Loucy (cell line): ENCODE results near the gene UBR1.

Experiments used
- H2AFZ ChIP-seq: fragments of 200-600 bp; sonication (generic); 2 replicates; pipeline ENCODE4 v1.6.0; 2016; ENCODE audit warnings: antibody characterized with exemption, mild to moderate bottlenecking, low read length, moderate library complexity
- H3F3A ChIP-seq: fragments of 200-600 bp; 2 replicates; pipeline ENCODE4 v1.6.0; 2016; ENCODE audit warnings: antibody characterized with exemption, low read depth, mild to moderate bottlenecking
- H3K27me3 ChIP-seq: fragments of 200-600 bp; sonication (generic); 2 replicates; pipeline ENCODE4 v1.6.1; 2014; ENCODE audit warnings: low read length, mild to moderate bottlenecking; ENCODE audit not compliant: insufficient read depth, poor library complexity, severe bottlenecking
- H3K36me3 ChIP-seq: fragments of 200-600 bp; sonication (generic); 2 replicates; pipeline ENCODE4 v1.6.1; 2016; ENCODE audit warnings: low read length; ENCODE audit not compliant: insufficient read depth
- H3K4me1 ChIP-seq: fragments of 200-600 bp; sonication (generic); 2 replicates; pipeline ENCODE4 v1.5.1; 2014; ENCODE audit warnings: low read length, mild to moderate bottlenecking; ENCODE audit not compliant: insufficient read depth, poor library complexity, severe bottlenecking
- H3K4me2 ChIP-seq: fragments of 200-600 bp; sonication (generic); 2 replicates; pipeline ENCODE4 v1.6.0; 2014; ENCODE audit warnings: antibody characterized with exemption, low read length, low read depth, mild to moderate bottlenecking; ENCODE audit not compliant: poor library complexity, severe bottlenecking
- H3K4me3 ChIP-seq: fragments of 200-600 bp; sonication (generic); 2 replicates; pipeline ENCODE4 v1.5.1; 2014; ENCODE audit warnings: low read length, mild to moderate bottlenecking, mixed read lengths; ENCODE audit not compliant: poor library complexity, severe bottlenecking
- H3K79me2 ChIP-seq: fragments of 200-600 bp; sonication (generic); 2 replicates; pipeline ENCODE4 v1.6.1; 2014; ENCODE audit warnings: low read length; ENCODE audit not compliant: insufficient read depth
- H3K9ac ChIP-seq: fragments of 200-600 bp; sonication (generic); 2 replicates; pipeline ENCODE4 v1.6.0; 2014; ENCODE audit warnings: mild to moderate bottlenecking, low read depth, low read length, moderate library complexity; ENCODE audit not compliant: poor library complexity, severe bottlenecking
- H3K9me2 ChIP-seq: fragments of 200-600 bp; sonication (generic); replicated peaks from 2 replicates; pipeline ENCODE4 v1.6.1; 2016; ENCODE audit warnings: low read depth, low read length, mixed read lengths
- H3K9me3 ChIP-seq: fragments of 200-600 bp; sonication (generic); 2 replicates; pipeline ENCODE4 v1.6.1; 2014; ENCODE audit warnings: mild to moderate bottlenecking, antibody characterized with exemption, low read length, low read depth; ENCODE audit not compliant: insufficient read depth
- H4K20me1 ChIP-seq: fragments of 200-600 bp; sonication (generic); 2 replicates; pipeline ENCODE4 v1.6.0; 2014; ENCODE audit warnings: antibody characterized with exemption, low read length, mild to moderate bottlenecking; ENCODE audit not compliant: insufficient read depth, poor library complexity, severe bottlenecking
- CTCF ChIP-seq: fragments of 200-600 bp; sonication (generic); conservative IDR thresholded peaks from 2 replicates; pipeline ENCODE4 v1.5.1; 2014; ENCODE audit warnings: mild to moderate bottlenecking, antibody characterized with exemption, low read length
- EZH2phosphoT487 ChIP-seq: fragments of 200-600 bp; IDR thresholded peaks from 2 replicates; pipeline ENCODE4 v1.6.1; 2018; ENCODE audit warnings: antibody characterized with exemption, mild to moderate bottlenecking, moderate library complexity, borderline replicate concordance

UBR1 gene

GRCh38 chr15:43081283-43081682 is 24.6 kb downstream of the UBR1 start:
- H3K36me3 ChIP-seq = peaks cover 64% of the 10 kb centered on the region
- H3K4me2 ChIP-seq = no peak overlapping the region
- peaks cover 7% of the 10 kb centered on the region for H4K20me1 ChIP-seq
- H3K4me1 ChIP-seq = no peaks in the 10 kb centered on the region
- H3K79me2 ChIP-seq = peaks cover 13% of the 10 kb centered on the region; the same call in 1 of the 2 replicates
- no peaks in the 10 kb centered on the region for H3F3A ChIP-seq
- no peak overlapping the region for H2AFZ ChIP-seq
- no peak; the same call in 1 of the 2 replicates for TF ChIP-seq CTCF
- no peak for TF ChIP-seq EZH2phosphoT487
- H3K9ac ChIP-seq = no peak overlapping the region
- no peak overlapping the region for H3K4me3 ChIP-seq
- no peaks in the 10 kb centered on the region for H3K9me3 ChIP-seq
- H3K27me3 ChIP-seq = no peaks in the 10 kb centered on the region
- H3K9me2 ChIP-seq = no peaks in the 10 kb centered on the region

- H3K4me1 ChIP-seq = no peaks in the 10 kb centered on the region
- no peak overlapping the region for H2AFZ ChIP-seq
- H4K20me1 ChIP-seq = no peaks in the 10 kb centered on the region
- no peaks in the 10 kb centered on the region for H3K9me3 ChIP-seq
- H3K9ac ChIP-seq = no peak overlapping the region
- H3K27me3 ChIP-seq = no peaks in the 10 kb centered on the region
- H3K9me2 ChIP-seq = no peaks in the 10 kb centered on the region
- H3K36me3 ChIP-seq = peaks cover 81% of the 10 kb centered on the region; the same call in 1 of the 2 replicates
- TF ChIP-seq EZH2phosphoT487 = no peak
- no peaks in the 10 kb centered on the region for H3K79me2 ChIP-seq
- no peak overlapping the region for H3K4me2 ChIP-seq
- H3K4me3 ChIP-seq = no peak overlapping the region
- no peaks in the 10 kb centered on the region for H3F3A ChIP-seq
Observed at GRCh38 chr15:43071451-43071850, 34.4 kb downstream of the UBR1 start.

GRCh38 chr15:43070893-43071292 is 34.9 kb downstream of the UBR1 start:
- Histone ChIP-seq H3K9me3 (no peaks in the 10 kb centered on the region), H3K27me3 (no peaks in the 10 kb centered on the region), H3K4me2 (no peak overlapping the region), H3K36me3 (peaks cover 82% of the 10 kb centered on the region; the same call in 1 of the 2 replicates), H3K9me2 (no peaks in the 10 kb centered on the region), H3K4me3 (no peak overlapping the region), H3K9ac (no peak overlapping the region), H3F3A (no peaks in the 10 kb centered on the region), H3K4me1 (no peaks in the 10 kb centered on the region), H2AFZ (no peak overlapping the region), H4K20me1 (no peaks in the 10 kb centered on the region), H3K79me2 (no peaks in the 10 kb centered on the region)
- TF ChIP-seq EZH2phosphoT487 (no peak), CTCF (no peak)

GRCh38 chr15:43070249-43070648 is 35.6 kb downstream of the UBR1 start:
- Histone ChIP-seq H4K20me1 (no peaks in the 10 kb centered on the region), H3K9me2 (no peaks in the 10 kb centered on the region), H3K4me1 (no peaks in the 10 kb centered on the region), H3K79me2 (no peaks in the 10 kb centered on the region), H3K4me2 (no peak overlapping the region), H3K36me3 (peaks cover 88% of the 10 kb centered on the region; the same call in 1 of the 2 replicates), H3K9me3 (no peaks in the 10 kb centered on the region), H3K27me3 (no peaks in the 10 kb centered on the region), H3F3A (no peaks in the 10 kb centered on the region), H2AFZ (no peak overlapping the region), H3K4me3 (no peak overlapping the region), H3K9ac (no peak overlapping the region)
- TF ChIP-seq EZH2phosphoT487 (no peak), CTCF (no peak)
